ENCODE results near the gene MYEF2. TPM values are rescaled to one million over a fixed set of nuclear protein-coding genes. Genes with fewer than 3 reads are reported as not detected.

Gene MYEF2
- total RNA-seq, 1 donor from 2014 or later, result 22.6 TPM

GRCh38 chr15:48182749-48183148 is 4.7 kb upstream of the MYEF2 start:
- FAIRE-seq (no peak), DNase-seq (ENCODE audit: low read depth) (no peak)
- Histone ChIP-seq H3K9me3 (ENCODE audit: insufficient read depth, low read depth, low read length) (no peaks in the 10 kb centered on the region), H3K9ac (ENCODE audit: low read length) (no peak overlapping the region), H4K20me1 (ENCODE audit: insufficient read depth, low read length) (no peaks in the 10 kb centered on the region), H3K4me3 (ENCODE audit: insufficient read depth, low read depth, low read length) (no peak overlapping the region), H3K36me3 (ENCODE audit: insufficient read depth, low read length) (no peaks in the 10 kb centered on the region), H3K4me1 (ENCODE audit: insufficient read depth, low read length) (no peaks in the 10 kb centered on the region), H3K79me2 (ENCODE audit: insufficient read depth, low read length) (no peaks in the 10 kb centered on the region), H2AFZ (ENCODE audit: low read depth, low read length) (no peak overlapping the region), H3K27me3 (ENCODE audit: insufficient read depth, low read length) (no peaks in the 10 kb centered on the region), H3K4me2 (ENCODE audit: low read length) (no peak overlapping the region), H3K27ac (ENCODE audit: low read depth, low read length) (no peak overlapping the region)
- Mint-ChIP-seq H3K27ac (ENCODE audit: unreplicated experiment) (no peak overlapping the region), H3K4me3 (ENCODE audit: unreplicated experiment) (no peak overlapping the region), H3K4me1 (ENCODE audit: low read depth, unreplicated experiment) (no peaks in the 10 kb centered on the region), H3K36me3 (ENCODE audit: low read depth, unreplicated experiment) (no peaks in the 10 kb centered on the region), H3K27me3 (ENCODE audit: low read depth, unreplicated experiment) (no peaks in the 10 kb centered on the region), H3K9me3 (ENCODE audit: unreplicated experiment) (no peaks in the 10 kb centered on the region)
- TF ChIP-seq EZH2 (IDR thresholded peaks at IDR 0.05; ENCODE audit: insufficient read depth, low read length) (no peak), CTCF (IDR thresholded peaks at IDR 0.05; ENCODE audit: insufficient read depth, low read depth, low read length) (no peak)

- no peaks in the 10 kb centered on the region for H3K27me3 Mint-ChIP-seq (ENCODE audit: low read depth, unreplicated experiment)
- FAIRE-seq (no peak), DNase-seq (ENCODE audit: low read depth) (no peak)
- H3K4me2 ChIP-seq (ENCODE audit: low read length), result peak overlapping the region; percentile 89
- no peaks in the 10 kb centered on the region for H3K36me3 Mint-ChIP-seq (ENCODE audit: low read depth, unreplicated experiment)
- H3K27me3 ChIP-seq (ENCODE audit: insufficient read depth, low read length), result no peaks in the 10 kb centered on the region
- peaks cover 3% of the 10 kb centered on the region for H3K4me1 Mint-ChIP-seq (ENCODE audit: low read depth, unreplicated experiment)
- H3K27ac Mint-ChIP-seq (ENCODE audit: unreplicated experiment), result no peak overlapping the region
- peak overlapping the region; percentile 71 for H3K4me3 ChIP-seq (ENCODE audit: insufficient read depth, low read depth, low read length)
- peak overlapping the region; percentile 70 for H3K4me3 Mint-ChIP-seq (ENCODE audit: unreplicated experiment)
- no peaks in the 10 kb centered on the region for H3K4me1 ChIP-seq (ENCODE audit: insufficient read depth, low read length)
- TF ChIP-seq CTCF (IDR thresholded peaks at IDR 0.05; ENCODE audit: insufficient read depth, low read depth, low read length), result no peak
- no peak for TF ChIP-seq EZH2 (IDR thresholded peaks at IDR 0.05; ENCODE audit: insufficient read depth, low read length)
- peak overlapping the region; percentile 84 for H3K9ac ChIP-seq (ENCODE audit: low read length)
- H3K9me3 ChIP-seq (ENCODE audit: insufficient read depth, low read depth, low read length), result no peaks in the 10 kb centered on the region
- H3K9me3 Mint-ChIP-seq (ENCODE audit: unreplicated experiment), result no peaks in the 10 kb centered on the region
- H2AFZ ChIP-seq (ENCODE audit: low read depth, low read length), result peak overlapping the region; percentile 83
- no peak overlapping the region for H3K27ac ChIP-seq (ENCODE audit: low read depth, low read length)
- no peaks in the 10 kb centered on the region for H4K20me1 ChIP-seq (ENCODE audit: insufficient read depth, low read length)
- H3K79me2 ChIP-seq (ENCODE audit: insufficient read depth, low read length), result peaks cover 34% of the 10 kb centered on the region
- H3K36me3 ChIP-seq (ENCODE audit: insufficient read depth, low read length), result no peaks in the 10 kb centered on the region
Measured at GRCh38 chr15:48178648-48178931, 495 bp upstream of the MYEF2 start.

- Histone ChIP-seq H3K4me2 (ENCODE audit: low read length) (peak overlapping the region; percentile 89), H4K20me1 (ENCODE audit: insufficient read depth, low read length) (no peaks in the 10 kb centered on the region), H3K27ac (ENCODE audit: low read depth, low read length) (peak overlapping the region; percentile 84), H2AFZ (ENCODE audit: low read depth, low read length) (peak overlapping the region; percentile 83), H3K36me3 (ENCODE audit: insufficient read depth, low read length) (no peaks in the 10 kb centered on the region), H3K4me1 (ENCODE audit: insufficient read depth, low read length) (no peaks in the 10 kb centered on the region), H3K9me3 (ENCODE audit: insufficient read depth, low read depth, low read length) (no peaks in the 10 kb centered on the region), H3K9ac (ENCODE audit: low read length) (peak overlapping the region; percentile 84), H3K79me2 (ENCODE audit: insufficient read depth, low read length) (peaks cover 46% of the 10 kb centered on the region), H3K4me3 (ENCODE audit: insufficient read depth, low read depth, low read length) (peak overlapping the region; percentile 71), H3K27me3 (ENCODE audit: insufficient read depth, low read length) (no peaks in the 10 kb centered on the region)
- TF ChIP-seq CTCF (IDR thresholded peaks at IDR 0.05; ENCODE audit: insufficient read depth, low read depth, low read length), result no peak
- no peak for TF ChIP-seq EZH2 (IDR thresholded peaks at IDR 0.05; ENCODE audit: insufficient read depth, low read length)
- Mint-ChIP-seq H3K27me3 (ENCODE audit: low read depth, unreplicated experiment) (no peaks in the 10 kb centered on the region), H3K4me3 (ENCODE audit: unreplicated experiment) (peak overlapping the region; percentile 96), H3K4me1 (ENCODE audit: low read depth, unreplicated experiment) (peaks cover 3% of the 10 kb centered on the region), H3K27ac (ENCODE audit: unreplicated experiment) (peak overlapping the region; percentile 94), H3K9me3 (ENCODE audit: unreplicated experiment) (no peaks in the 10 kb centered on the region), H3K36me3 (ENCODE audit: low read depth, unreplicated experiment) (no peaks in the 10 kb centered on the region)
- DNase-seq (ENCODE audit: low read depth), result peak; percentile 64
- no peak for FAIRE-seq
Measured at GRCh38 chr15:48177383-48177765, 721 bp downstream of the MYEF2 start.

Measured in astrocyte (in vitro differentiated cells and primary cell).